RWPE2 (cell line): Measurements from ENCODE around the gene PRC1.
"Not testable (repeated sequence)": the region's sequence is repeated elsewhere in the genome, so short reads cannot be mapped to it uniquely, and the experiment has no call there.

ENCODE experiments used
- ATAC-seq: fragments of 200-7000 bp; cut with Tn5 transposase; 3 replicates; pipeline ENCODE4 v1.9.1; 2021; ENCODE audit warnings: low read depth
- DNase-seq: peaks from one replicate; pipeline ENCODE4 v3.0.0-alpha.2; 2020; ENCODE audit warnings: low spot score
- H3K27ac ChIP-seq: fragments of 450-650 bp; 2 replicates; pipeline ENCODE4 v1.5.1; 2017; ENCODE audit warnings: mild to moderate bottlenecking; ENCODE audit not compliant: poor library complexity, severe bottlenecking
- H3K27me3 ChIP-seq: fragments of 250-450 bp; sonication (Bioruptor Pico); 2 replicates; pipeline ENCODE4 v1.5.1; 2021; ENCODE audit warnings: mild to moderate bottlenecking, moderate library complexity; ENCODE audit not compliant: insufficient read depth, poor library complexity, severe bottlenecking
- H3K36me3 ChIP-seq: fragments of 250-450 bp; sonication (Bioruptor Pico); 2 replicates; pipeline ENCODE4 v1.5.1; 2020; ENCODE audit warnings: low read depth, mild to moderate bottlenecking, moderate library complexity
- H3K4me1 ChIP-seq: fragments of 250-450 bp; sonication (Bioruptor Pico); 2 replicates; pipeline ENCODE4 v1.5.1; 2021; ENCODE audit warnings: mild to moderate bottlenecking, moderate library complexity; ENCODE audit not compliant: insufficient read depth, poor library complexity, severe bottlenecking
- H3K4me3 ChIP-seq: fragments of 250-450 bp; sonication (Bioruptor Pico); 2 replicates; pipeline ENCODE4 v1.5.1; 2021; ENCODE audit warnings: mild to moderate bottlenecking, moderate library complexity; ENCODE audit not compliant: severe bottlenecking
- H3K9me3 ChIP-seq: fragments of 250-450 bp; sonication (Bioruptor Pico); 2 replicates; pipeline ENCODE4 v1.5.1; 2021; ENCODE audit warnings: mild to moderate bottlenecking, moderate library complexity; ENCODE audit not compliant: severe bottlenecking
- CTCF ChIP-seq: fragments of 450-650 bp; IDR thresholded peaks from one replicate; pipeline ENCODE4 v1.5.1; 2017; ENCODE audit warnings: mild to moderate bottlenecking, moderate library complexity; ENCODE audit not compliant: poor library complexity, severe bottlenecking

PRC1 gene

DNA sequence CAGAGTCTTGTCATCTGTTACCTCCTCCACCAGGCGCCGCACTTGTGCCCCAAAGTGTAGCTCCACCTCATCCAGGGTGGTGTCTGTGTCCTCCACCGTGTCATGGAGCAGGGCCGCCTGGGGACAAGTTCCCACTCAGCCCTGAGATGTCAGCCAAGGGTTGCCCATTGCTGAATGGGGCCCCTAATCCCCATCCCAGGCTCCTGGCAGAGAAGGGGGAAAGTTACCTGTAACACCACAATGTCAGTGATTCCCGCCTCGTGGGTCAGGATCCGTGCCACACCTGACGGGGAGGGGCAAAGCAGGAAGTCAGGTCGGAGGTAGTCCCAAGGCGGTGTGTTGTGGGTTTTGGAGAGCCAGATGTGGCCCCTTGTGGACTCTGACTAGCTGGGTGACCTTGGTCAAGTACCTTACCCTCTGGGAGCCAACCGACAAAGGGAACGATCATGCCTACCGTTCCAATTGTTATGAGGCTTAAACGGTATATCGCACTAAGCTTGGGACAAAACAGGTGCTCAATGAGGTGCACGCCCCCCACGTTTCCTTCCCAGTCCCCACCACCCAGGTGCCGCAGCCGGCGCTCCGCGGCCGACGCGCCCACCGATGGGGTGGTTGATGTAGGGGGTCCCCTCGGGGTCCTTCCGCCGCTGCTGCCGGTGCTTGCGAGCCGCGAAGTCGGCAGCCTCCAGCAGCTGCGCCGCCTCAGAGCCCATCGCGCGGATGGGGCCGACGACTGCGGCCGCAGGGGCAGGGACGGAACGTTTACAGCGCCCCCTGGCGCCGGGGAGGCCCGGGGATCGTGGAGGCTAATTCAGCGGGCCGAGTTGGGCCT lies 62.3 kb downstream of the PRC1 start, which contains the start of gene HDDC3:
HDDC3 (minus strand) TSS at position 722 of the 832 bp plus-strand sequence; CDS start at position 713, 9 bp downstream.
- Histone ChIP-seq H3K36me3 (peaks cover 11% of the 10 kb centered on the region), H3K4me1 (peaks cover 17% of the 10 kb centered on the region), H3K4me3 (peak within 1 kb of the TSS; percentile 81), H3K27ac (peak within 1 kb of the TSS; percentile 62), H3K9me3 (no peaks in the 10 kb centered on the region), H3K27me3 (no peaks in the 10 kb centered on the region)
- DNase-seq: peak; percentile 94
- ATAC-seq: peak; percentile 55
- TF ChIP-seq CTCF: peak; percentile 99

DNA sequence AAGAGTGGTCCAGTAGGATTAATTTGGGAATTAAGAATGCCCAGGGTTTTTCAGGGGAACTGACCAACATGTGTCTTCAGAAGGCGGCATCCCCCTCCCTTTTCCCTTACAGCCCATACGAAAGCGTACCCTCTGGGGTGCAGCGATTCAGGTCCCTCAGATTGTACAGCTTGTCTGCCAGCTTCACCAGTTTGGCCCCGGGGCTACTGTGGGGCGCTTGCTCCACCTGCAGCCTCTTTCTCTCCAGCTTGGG lies 62.8 kb downstream of the PRC1 start:
- TF ChIP-seq CTCF: no peak
- no peaks in the 10 kb centered on the region for H3K9me3 ChIP-seq
- no peaks in the 10 kb centered on the region for H3K27me3 ChIP-seq
- H3K36me3 ChIP-seq: peaks cover 5% of the 10 kb centered on the region
- H3K4me1 ChIP-seq: peaks cover 17% of the 10 kb centered on the region
- peak overlapping the region; percentile 81 for H3K4me3 ChIP-seq
- ATAC-seq (no peak), DNase-seq (no peak)
- peak overlapping the region; percentile 62 for H3K27ac ChIP-seq

- Histone ChIP-seq H3K9me3 (no peaks in the 10 kb centered on the region), H3K36me3 (0 out of 2 replicates have a peak, but pooled peaks cover under 1% of the 10 kb centered on the region), H3K4me3 (peak overlapping the region; percentile 81), H3K27ac (peak overlapping the region; percentile 62), H3K27me3 (no peaks in the 10 kb centered on the region), H3K4me1 (peaks cover 17% of the 10 kb centered on the region)
- DNase-seq: no peak
- TF ChIP-seq CTCF: no peak
- no peak for ATAC-seq
Measured at GRCh38 chr15:90930861-90931574, 63.3 kb downstream of the PRC1 start.

DNA sequence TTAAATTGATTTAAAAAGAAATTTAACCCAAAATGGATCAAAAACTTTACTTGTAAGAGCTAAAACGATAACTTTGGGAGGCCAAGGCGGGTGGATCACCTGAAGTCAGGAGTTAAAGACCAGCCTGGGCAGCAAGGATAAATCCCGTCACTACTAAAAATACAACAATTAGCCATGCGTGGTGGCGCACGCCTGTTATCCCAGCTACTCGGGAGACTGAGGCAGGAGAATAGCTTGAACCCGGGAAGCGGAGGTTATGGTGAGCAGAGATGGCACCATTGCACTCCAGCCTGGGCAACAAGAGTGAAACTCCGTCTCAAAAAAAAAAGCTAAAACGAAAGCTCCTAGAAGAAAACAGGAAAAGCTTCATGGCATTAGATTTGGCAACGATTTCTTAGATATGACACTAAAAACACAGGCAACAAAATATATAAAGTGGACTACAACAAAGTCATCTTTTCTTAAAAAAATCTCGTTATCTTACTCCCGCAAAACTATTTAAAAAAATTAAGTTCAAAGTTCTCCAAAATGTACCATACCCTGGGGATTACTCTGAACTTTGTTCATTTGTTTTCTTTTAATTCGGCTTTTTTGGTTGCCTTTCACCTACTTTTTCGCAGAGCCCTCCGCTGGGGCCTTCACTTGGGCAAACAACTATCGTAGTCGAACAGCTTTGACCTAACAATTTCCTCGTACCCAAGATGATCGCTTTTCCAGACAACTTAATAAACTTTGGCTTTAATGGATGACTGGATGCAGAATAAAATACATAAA lies 64.9 kb downstream of the PRC1 start:
- no peaks in the 10 kb centered on the region for H3K9me3 ChIP-seq
- TF ChIP-seq CTCF: peak; percentile 11
- peaks cover 17% of the 10 kb centered on the region for H3K4me1 ChIP-seq
- DNase-seq (no peak), ATAC-seq (no peak)
- no peaks in the 10 kb centered on the region for H3K27me3 ChIP-seq
- H3K4me3 ChIP-seq: peak overlapping the region; percentile 46
- no peaks in the 10 kb centered on the region for H3K36me3 ChIP-seq
- H3K27ac ChIP-seq: peak overlapping the region; percentile 62

GRCh38 chr15:90928106-90928505 lies 66.2 kb downstream of the PRC1 start:
- not testable (repeated sequence) for DNase-seq, H3K36me3 ChIP-seq, H3K27ac ChIP-seq, H3K27me3 ChIP-seq, H3K9me3 ChIP-seq, H3K4me3 ChIP-seq, ATAC-seq
- H3K4me1 ChIP-seq: peaks cover 17% of the 10 kb centered on the region

GRCh38 chr15:90926766-90927165 lies 67.6 kb downstream of the PRC1 start:
- H3K36me3 ChIP-seq, DNase-seq, H3K27ac ChIP-seq, H3K4me3 ChIP-seq, ATAC-seq, H3K27me3 ChIP-seq, H3K9me3 ChIP-seq: not testable (repeated sequence)
- peaks cover 17% of the 10 kb centered on the region for H3K4me1 ChIP-seq
